Cardiac septum (tissue), 1 donor: ENCODE measurements around the gene GTPBP2. TPM values are rescaled to one million over a fixed set of nuclear protein-coding genes. Genes with fewer than 3 reads are reported as not detected.
A peak's percentile ranks its signal among the peaks of the same experiment; 100 is the strongest.
"Not testable (repeated sequence)": the region's sequence is repeated elsewhere in the genome, so short reads cannot be mapped to it uniquely, and the experiment has no call there.

Experiments used
- DNase-seq: peaks from one replicate; pipeline ENCODE4 v3.0.0-alpha.2; 2020; ENCODE audit warnings: low spot score
- intact Hi-C: fragments of 100-400 bp; cut with DNase I; formaldehyde crosslinking; loops from one replicate; pipeline ENCODE4 v1.14.0; 2022
- total RNA-seq: library from RNA; stranded (reverse); fragmentation: NEBNext Ultra II Directional; extraction: Animal tissue kit (Norgen Biotek cat#: 25700); gene quantifications from one replicate; pipeline ENCODE4 v1.2.1, GENCODE V29; 2021
- donor health status: DM: no; HTN: no; CAD: no.

The GTPBP2 gene
- total RNA-seq, 1 donor from 2014 or later = 27.9 TPM

DNA sequence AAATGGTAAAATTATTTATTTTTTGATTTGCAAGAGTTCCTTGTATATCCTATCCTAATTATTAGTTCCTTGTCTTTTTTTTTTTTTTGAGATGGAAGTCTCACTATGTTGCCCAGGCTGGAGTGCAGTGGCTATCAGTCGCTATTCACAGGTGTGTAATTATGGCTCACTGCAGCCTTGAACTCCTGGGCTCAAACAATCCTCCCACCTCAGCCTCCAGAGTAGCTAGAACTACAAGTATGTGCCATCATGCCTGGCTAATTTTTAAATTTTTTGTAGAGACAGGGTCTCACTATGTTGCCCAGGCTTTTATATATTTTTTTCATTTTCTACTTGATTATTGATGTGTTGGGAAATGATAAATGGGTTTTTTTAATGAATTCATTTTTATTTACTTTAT, 39.5 kb downstream of the GTPBP2 start:
- intact Hi-C loops, DNase-seq: not testable (repeated sequence)

DNA sequence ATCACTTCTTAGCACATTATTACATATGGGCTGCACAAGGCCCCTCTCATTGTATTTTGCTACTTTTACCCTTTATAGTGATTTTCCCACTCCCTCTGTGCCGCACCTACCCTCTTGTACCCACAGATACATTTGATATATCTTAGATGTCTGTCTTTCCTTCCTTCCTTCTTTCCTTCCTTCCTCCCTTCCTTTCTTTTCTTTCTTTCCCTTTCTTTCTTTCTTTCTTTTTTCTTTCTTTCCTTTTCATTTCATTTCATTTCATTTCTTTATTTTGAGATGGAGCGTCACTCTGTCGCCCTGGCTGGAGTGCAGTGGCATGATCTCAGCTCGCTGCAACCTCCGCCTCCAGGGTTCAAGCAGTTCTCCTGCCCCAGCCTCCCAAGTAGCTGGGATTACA, 40.9 kb downstream of the GTPBP2 start:
- intact Hi-C loops = no loop called here
- DNase-seq = no peak

DNA sequence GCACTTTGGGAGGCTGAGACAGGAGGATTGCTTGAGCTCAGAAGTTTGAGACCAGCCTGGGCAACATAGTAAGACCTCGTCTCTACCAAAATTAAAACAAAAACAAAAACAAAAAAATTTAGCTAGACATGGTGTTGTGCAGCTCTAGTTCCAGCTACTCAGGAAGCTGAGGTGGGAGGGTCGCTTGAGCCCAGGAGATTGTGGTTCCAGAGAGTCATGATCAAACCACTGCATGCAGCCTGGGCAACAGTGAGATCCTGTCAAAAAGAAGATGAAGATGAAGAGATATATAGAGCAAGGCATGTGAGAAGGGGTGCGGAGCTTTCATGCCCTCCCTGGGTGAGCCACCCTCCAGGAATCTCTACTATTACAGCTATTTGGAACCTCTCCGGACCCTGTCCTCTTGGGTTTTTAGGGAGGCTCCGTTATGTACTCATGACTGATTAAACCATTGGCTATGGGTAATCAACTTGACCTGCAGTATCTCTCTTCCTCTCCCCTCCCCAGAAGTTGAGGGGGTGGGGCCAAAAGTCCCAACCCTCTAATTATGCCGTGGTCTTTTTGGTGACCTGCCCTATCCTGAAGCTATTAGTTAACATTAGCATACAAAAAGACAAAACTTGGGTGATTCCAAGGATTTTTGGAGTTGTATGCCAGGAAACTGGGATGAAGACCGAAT, 44.0 kb downstream of the GTPBP2 start:
- DNase-seq = no peak
- intact Hi-C loops = no loop called here

- intact Hi-C loops = no loop called here
- no peak for DNase-seq
Measured at GRCh38 chr6:43582911-43583310, 46.2 kb downstream of the GTPBP2 start.

DNA sequence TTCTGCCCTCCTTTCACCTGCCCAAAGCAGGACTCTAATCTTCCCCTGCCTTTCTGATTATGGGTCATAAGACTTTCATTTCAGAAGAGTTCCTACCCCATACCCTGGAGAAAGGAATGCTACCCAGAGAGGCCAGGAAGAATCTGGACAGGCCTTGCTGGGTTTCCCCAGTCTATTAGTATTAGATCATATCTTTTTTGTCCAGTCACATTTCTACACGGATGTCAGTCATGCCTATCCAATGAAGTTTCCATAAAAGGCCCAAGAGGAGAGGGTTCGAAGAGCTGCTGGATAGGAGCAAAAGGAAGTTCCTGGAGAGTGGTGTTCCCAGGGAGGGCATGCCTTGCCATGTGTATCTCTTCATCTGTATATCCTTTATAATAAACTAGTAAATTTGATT, 49.9 kb downstream of the GTPBP2 start:
- no peak for DNase-seq
- intact Hi-C loops = loop anchor here (5.0 kb wide), 1 partner anchor 62 kb away; the partner anchor contains the start of genes POLR1C and YIPF3

GRCh38 chr6:43578748-43579147, 50.3 kb downstream of the GTPBP2 start:
- intact Hi-C loops = loop anchor here (5.0 kb wide), 1 partner anchor 61 kb away; the partner anchor contains the start of genes POLR1C and YIPF3
- no peak for DNase-seq

- peak; percentile 96 for DNase-seq
- intact Hi-C loops = loop anchor here (5.0 kb wide), 1 partner anchor 59 kb away; the partner anchor contains the start of genes POLR1C and YIPF3
Measured at GRCh38 chr6:43575772-43576551, 53.1 kb downstream of the GTPBP2 start, which contains the start of the genes POLH and XPO5. POLH (plus strand) TSS chr6:43576185; CDS start chr6:43582320, 6,135 bp downstream. XPO5 (minus strand) TSS chr6:43576038; CDS start chr6:43575864, 174 bp downstream.

GRCh38 chr6:43575105-43575771, 53.8 kb downstream of the GTPBP2 start:
- DNase-seq = peak; percentile 75
- intact Hi-C loops = loop anchor here (5.0 kb wide), 1 partner anchor 58 kb away; the partner anchor contains the start of genes POLR1C and YIPF3

- intact Hi-C loops = no loop called here
- no peak for DNase-seq
Measured at GRCh38 chr6:43572015-43572414, 57.0 kb downstream of the GTPBP2 start.

GRCh38 chr6:43570876-43571441, 58.1 kb downstream of the GTPBP2 start:
- no peak for DNase-seq
- intact Hi-C loops = no loop called here

Other genes with a start within 250 kb of the GTPBP2 start
- gene ABCC10, start 201.7 kb downstream of the GTPBP2 start, total RNA-seq = 9.3 TPM
- 2.9 TPM for gene DLK2, start 173.7 kb downstream of the GTPBP2 start, total RNA-seq
- gene TJAP1, start 151.7 kb downstream of the GTPBP2 start, total RNA-seq = 25.1 TPM
- 1.5 TPM for gene LRRC73, start 118.9 kb downstream of the GTPBP2 start, total RNA-seq
- gene YIPF3, start 112.3 kb downstream of the GTPBP2 start, total RNA-seq = 65.7 TPM
- gene POLR1C, start 112.2 kb downstream of the GTPBP2 start, total RNA-seq = 14.8 TPM
- gene XPO5, start 53.2 kb downstream of the GTPBP2 start, total RNA-seq = 20.3 TPM
- 9.8 TPM for gene POLH, start 53.1 kb downstream of the GTPBP2 start, total RNA-seq
- 25.5 TPM for gene MAD2L1BP, start 6.6 kb upstream of the GTPBP2 start, total RNA-seq
- gene RSPH9, start 15.8 kb upstream of the GTPBP2 start, total RNA-seq = 0.24 TPM
- gene MRPS18A, start 58.5 kb upstream of the GTPBP2 start, total RNA-seq = 38.4 TPM
- 233 TPM for gene VEGFA, start 140.9 kb upstream of the GTPBP2 start, total RNA-seq